GM18511 (cell line): Measurements from ENCODE around the gene PRDM12.

ENCODE experiments used
- ATAC-seq: cut with Tn5 transposase; IDR thresholded peaks from one replicate; pipeline ENCODE4 v1.9.1; 2021; ENCODE audit warnings: mild to moderate bottlenecking, moderate library complexity; ENCODE audit not compliant: unreplicated experiment

PRDM12 gene

GRCh38 chr9:130714586-130715110 lies 50.3 kb downstream of the PRDM12 start:
- ATAC-seq, result no peak

- ATAC-seq, result no peak
Measured at GRCh38 chr9:130715270-130715669, 50.9 kb downstream of the PRDM12 start.

GRCh38 chr9:130718562-130718961 lies 54.2 kb downstream of the PRDM12 start:
- ATAC-seq, result no peak

DNA sequence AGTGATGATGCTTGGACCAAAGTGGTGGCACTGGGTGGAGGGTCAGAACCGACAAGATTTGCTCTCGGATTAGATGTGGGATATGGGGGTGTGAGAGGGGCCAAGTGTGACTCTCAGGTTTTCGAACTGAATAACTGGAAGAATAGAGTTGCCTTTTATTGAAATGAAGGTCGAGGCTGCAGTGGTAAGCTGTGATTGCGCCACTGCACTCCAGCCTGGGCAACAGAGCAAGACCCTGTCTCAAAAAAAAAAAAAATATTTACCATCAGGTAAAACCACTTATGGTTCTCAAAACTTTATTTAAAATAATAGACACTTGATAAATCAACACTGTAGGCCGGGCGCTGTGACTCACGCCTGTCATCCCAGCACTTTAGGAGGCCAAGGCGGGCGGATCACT lies 56.4 kb downstream of the PRDM12 start:
- ATAC-seq, result no peak

DNA sequence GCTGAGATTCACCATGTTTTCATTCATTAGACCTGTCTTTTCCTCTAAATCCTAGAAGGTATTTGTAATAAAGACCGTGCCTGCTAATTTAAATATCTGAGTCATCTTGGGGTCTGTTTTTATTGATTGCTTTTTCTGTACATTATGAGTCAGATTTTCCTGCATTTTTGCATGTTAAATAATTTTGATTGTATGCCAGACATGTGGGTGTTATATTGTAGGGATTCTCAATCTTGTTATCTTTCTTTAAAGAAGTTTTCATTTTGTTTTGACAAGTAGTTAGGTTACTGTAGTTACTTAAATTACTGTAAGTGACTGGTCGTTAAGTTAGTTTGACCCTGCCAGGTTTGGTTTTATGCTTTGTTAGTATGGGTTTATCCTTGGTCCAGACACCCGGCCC lies 64.3 kb downstream of the PRDM12 start:
- no peak for ATAC-seq

DNA sequence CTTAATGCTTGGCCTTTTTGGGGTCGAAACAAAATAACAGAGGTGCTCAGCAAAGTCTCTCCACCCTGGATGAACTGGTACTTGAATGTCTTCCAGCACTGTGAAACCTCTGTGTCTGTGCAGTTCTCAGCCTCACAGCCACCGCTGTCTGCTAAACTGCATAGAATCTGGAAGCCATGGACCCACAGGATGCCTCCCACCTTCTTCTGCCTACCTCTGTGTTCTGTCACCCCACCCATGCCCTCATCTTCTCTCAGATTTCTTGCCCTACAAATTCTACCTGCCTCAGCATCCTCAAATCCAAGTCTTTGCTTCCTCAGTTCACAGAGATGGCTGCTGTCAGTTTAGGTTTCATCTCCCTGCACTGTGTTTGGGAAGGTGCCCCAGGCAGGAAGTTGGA lies 64.8 kb downstream of the PRDM12 start:
- no peak for ATAC-seq

GRCh38 chr9:130731355-130731754 lies 67.0 kb downstream of the PRDM12 start:
- no peak for ATAC-seq

GRCh38 chr9:130732136-130732535 lies 67.7 kb downstream of the PRDM12 start:
- no peak for ATAC-seq
